OCI-M1 (cell line): ENCODE data around the gene KIFAP3.
A peak's percentile ranks its signal among the peaks of the same experiment; 100 is the strongest.
"Not testable (repeated sequence)": the region's sequence is repeated elsewhere in the genome, so short reads cannot be mapped to it uniquely, and the experiment has no call there.

Experiments
- DNase-seq: peaks from one replicate; lab custom pipeline; 2025; lab: John Stamatoyannopoulos, UW

Gene KIFAP3

DNA sequence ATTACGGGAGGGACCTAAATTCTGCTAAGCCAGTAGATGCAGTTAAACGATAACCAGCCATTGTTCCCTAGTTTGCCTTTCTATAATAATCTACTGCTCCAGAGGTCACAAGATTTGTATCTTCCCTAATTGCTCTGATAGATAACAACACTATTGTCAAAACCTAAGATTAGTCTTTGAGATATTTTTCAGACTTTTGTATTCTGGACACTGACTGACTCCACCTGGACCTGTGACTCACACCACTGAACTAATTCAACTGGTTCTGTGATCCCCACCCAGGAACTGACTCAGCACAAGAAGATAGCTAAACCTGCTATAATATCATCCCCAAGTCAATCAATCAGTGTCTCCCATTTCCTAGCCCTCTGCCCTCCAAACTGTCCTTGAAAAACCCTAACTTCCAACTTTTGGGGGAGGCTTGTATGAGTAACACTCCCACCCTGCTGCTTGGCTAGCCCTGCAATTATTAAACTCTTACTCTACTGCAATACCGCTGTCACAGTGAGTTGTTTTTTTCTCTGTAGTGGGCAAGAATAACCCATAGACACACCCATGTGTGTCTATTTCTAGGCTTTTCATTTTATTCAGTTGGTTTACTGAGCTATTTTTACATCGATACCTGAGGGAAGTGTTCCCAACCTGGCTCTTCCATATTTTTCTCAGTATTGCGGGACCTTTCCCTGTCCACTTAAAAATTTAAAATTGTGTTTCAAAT is 11.2 kb downstream of the KIFAP3 start:
- no peak for DNase-seq

DNA sequence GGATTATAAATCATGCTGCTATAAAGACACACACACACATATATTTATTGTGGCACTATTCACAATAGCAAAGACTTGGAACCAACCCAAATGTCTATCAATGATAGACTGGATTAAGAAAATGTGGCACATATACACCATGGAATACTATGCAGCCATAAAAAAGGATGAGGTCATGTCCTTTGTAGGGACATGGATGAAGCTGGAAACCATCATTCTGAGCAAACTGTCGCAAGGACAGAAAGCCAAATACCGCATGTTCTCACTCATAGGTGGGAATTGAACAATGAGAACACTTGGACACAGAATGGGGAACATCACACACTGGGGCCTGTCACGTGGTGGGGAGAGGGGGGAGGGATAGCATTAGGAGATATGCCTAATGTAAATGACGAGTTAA is 12.8 kb downstream of the KIFAP3 start:
- not testable (repeated sequence) for DNase-seq

- peak; percentile 25 for DNase-seq
Observed at GRCh38 chr1:170060015-170060520, 14.4 kb downstream of the KIFAP3 start.

GRCh38 chr1:170049176-170049800 is 25.2 kb downstream of the KIFAP3 start:
- DNase-seq = no peak

GRCh38 chr1:170048515-170048914 is 26.0 kb downstream of the KIFAP3 start:
- no peak for DNase-seq

- no peak for DNase-seq
Observed at GRCh38 chr1:170044187-170044586, 30.3 kb downstream of the KIFAP3 start.

DNA sequence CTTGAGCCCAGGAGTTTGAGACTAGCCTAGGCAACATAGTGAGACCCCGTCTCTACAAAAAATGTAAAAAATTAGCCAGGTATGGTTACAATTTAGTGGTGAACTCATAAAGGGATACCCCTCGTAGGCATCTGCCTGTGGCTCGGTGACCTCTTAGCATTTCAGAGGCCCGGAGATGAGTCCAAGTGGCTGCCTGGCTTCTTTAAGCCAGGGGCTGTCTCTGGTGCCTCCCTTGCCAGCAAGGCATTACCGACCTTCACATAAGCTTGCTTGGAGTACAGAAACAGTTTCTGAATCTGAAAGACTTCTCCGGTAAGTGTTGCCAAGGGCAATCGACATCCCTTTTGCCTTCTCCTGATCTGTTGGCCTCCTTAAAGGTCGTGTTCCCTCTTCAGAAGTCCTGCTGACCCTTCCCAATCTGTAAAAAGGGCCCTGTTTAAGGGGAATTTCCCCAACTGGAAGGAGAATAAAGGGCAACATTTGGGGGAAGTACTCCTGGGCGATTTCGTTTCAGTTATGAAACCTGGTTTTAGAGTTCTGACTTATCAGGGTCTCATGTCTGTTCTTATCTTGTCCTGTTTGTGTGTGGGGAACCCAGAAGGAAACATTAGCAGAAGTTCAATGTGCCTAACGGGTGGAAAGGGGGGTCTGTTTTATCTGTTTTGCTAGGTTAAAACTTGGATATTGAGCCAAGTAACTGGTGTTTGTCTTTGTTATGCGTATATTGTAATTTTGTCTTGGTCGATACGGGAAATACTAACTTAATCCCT is 32.9 kb downstream of the KIFAP3 start:
- peak; percentile 81 for DNase-seq

- DNase-seq = no peak
Observed at GRCh38 chr1:170032531-170033280, 41.8 kb downstream of the KIFAP3 start.

GRCh38 chr1:170030212-170030611 is 44.3 kb downstream of the KIFAP3 start:
- no peak for DNase-seq

DNA sequence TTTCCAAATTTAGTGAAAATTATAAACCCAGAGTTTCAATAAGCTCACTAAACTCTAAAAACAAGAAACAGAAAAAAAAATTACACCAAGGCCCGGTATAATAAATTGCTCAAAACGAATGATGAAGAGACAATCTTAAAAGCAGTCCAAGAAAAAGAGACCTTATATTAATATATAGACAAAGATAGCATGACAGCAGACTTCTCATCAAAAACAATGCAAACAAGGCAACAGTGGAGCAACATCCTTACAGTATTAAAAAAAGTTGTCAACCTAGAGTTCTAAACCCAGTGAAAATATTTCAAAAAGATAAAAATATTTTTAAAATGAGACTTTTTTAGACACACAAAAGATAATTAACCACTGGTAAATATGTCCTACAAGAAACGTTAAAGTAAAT is 46.7 kb downstream of the KIFAP3 start:
- no peak for DNase-seq

GRCh38 chr1:170020859-170021258 is 53.6 kb downstream of the KIFAP3 start:
- DNase-seq = no peak

GRCh38 chr1:170017478-170017877 is 57.0 kb downstream of the KIFAP3 start:
- DNase-seq = no peak

DNA sequence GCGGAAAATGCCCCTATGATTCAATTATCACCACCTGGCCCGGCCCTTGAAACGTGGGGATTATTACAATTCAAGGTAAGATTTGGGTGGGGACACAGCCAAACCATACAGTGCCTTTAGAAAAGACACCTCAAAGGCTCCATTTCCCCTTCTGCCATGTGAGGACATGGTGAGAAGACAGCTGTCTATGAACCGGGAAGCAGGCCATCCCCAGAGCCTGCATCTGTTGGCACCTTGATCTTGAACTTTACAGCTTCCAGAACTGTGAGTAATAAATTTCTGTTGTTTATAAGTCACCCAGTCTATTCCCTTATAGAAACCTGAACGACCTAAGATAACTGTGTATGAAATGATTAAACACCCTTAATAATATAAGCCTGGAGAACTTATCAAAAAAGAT is 61.6 kb downstream of the KIFAP3 start:
- DNase-seq = no peak

- peak; percentile 85 for DNase-seq
Observed at GRCh38 chr1:170010443-170010842, 64.1 kb downstream of the KIFAP3 start.

DNA sequence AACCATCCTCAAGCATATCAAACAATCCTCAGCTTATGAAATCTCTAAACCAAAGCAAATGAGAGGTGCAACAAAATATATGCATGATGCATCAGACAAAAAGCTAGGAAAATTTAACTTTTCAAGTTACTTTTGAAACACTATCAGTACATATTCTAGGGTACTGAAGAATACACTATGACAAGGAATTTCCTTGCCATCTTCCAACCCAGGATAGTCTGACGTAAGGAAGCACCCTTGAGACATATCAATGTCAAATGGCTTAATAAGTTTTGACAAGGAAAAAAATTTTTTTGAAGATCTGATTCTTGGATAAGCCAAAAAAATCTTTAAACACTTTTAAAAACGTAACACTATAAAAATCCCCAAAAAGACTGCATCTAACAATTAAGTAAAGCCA is 64.9 kb downstream of the KIFAP3 start:
- DNase-seq = no peak

- DNase-seq = not testable (repeated sequence)
Observed at GRCh38 chr1:170008745-170009144, 65.8 kb downstream of the KIFAP3 start.

- peak; percentile 50 for DNase-seq
Observed at GRCh38 chr1:170003270-170003835, 71.1 kb downstream of the KIFAP3 start.

DNA sequence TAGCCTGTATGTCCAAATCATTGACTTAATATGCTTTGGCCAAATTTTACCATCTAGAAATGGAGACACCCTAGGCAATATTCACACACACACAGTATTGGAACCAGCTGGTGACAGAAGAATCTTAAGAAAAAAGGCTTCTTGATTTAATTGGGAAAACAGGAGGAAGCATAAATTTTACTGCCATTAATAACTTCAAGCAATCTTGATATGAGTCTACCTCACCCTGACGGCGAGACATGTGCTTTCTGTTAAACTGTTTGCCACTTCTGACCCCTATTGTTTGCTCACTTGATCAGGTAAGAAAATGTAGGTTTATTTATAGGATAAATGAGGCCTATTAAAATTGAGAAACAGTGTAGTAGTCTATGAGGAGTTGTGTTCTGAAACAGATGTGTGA is 73.2 kb downstream of the KIFAP3 start:
- DNase-seq = no peak

GRCh38 chr1:169999761-170000160 is 74.7 kb downstream of the KIFAP3 start:
- no peak for DNase-seq

DNA sequence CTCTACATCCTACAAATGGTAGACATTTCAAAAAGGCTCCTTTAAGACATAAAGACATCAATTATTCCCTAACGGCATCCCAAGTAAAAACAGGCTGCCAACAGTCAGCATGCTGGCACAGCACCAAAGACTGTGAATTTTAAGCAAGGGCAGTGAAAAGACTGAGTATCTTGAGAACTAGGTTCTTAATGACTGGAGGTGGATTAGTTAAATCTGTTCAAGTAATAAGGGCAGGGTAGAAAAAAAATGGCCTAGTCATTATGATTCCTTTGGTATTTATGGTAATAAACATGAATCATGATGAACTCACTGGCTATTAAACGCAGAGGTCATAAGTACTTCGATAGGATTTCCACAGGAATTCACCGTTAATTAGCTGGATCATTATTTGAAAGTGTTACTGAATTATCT is 75.2 kb downstream of the KIFAP3 start:
- no peak for DNase-seq

GRCh38 chr1:169995993-169996392 is 78.5 kb downstream of the KIFAP3 start:
- DNase-seq = no peak

DNA sequence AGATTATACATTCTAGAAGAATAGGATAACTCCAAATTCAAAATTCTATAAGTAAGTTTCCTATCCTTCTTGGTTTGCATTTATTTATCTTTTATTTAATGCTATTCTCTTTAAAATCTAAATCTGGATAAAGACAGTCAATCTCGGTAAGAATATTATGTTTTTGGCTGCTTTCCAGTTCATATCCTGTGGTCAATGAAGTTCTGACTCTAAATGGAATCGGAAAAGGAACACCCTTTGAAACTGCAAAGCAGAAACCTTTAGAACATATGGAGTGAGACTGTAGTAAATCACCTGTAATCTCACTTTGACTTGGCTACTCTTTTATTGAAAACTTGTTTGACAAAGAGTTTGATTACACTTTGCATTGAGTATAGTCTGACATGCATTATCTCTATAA is 85.2 kb downstream of the KIFAP3 start:
- no peak for DNase-seq
